PC-9 (cell line): ENCODE measurements around the gene PABPC1L.

Experiments used
- CTCF ChIP-seq: fragments of 200-600 bp; sonication (generic); conservative IDR thresholded peaks from 2 replicates; pipeline ENCODE4 v1.6.1; 2017; ENCODE audit warnings: mixed run types, antibody characterized with exemption, mild to moderate bottlenecking, moderate library complexity
- EZH2 ChIP-seq: fragments of 200-600 bp; sonication (generic); IDR thresholded peaks from 2 replicates; pipeline ENCODE4 v1.8.0; 2017; ENCODE audit warnings: antibody characterized with exemption, low read depth

DNA sequence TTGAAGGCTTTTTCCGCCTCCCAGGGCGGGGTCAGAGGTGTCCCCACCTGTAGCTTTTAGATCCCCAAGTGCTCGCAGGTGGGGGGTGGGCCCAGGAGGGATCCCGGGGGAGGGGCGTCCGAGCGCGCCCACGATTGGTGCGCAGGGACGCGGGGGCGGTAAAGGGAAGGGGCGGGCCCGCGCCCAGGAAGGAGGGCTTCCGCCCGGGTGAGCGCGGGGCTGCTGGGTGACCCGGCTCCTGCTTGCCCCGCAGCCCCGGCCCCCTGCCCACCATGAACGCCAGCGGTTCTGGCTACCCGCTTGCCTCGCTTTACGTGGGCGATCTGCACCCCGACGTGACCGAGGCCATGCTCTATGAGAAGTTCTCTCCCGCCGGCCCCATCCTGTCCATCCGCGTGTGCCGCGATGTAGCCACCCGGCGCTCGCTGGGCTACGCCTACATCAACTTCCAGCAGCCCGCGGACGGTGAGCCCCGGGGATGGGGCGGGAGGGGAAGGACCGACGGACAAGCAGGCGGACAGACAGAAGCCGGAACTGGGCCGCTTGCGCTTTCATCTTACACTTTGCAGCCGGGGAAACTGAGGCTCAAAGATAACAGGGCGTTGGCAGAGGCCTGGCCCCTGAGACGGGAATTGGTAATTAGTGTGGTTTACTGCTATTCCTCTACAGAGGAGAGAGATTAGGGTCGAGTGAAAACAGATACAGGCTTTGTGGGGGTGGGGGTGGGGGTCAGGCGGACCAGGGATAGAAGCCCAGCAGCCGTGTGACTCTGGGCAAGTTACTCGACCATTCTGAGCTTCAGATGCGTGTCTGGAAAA is at the start of gene PABPC1L:
- TF ChIP-seq CTCF (no peak), EZH2 (no peak)
